Mammary epithelial cell (primary cell): ENCODE measurements around the gene PRCD.

ENCODE experiments used
- CTCF ChIP-seq, 2 donors: IDR thresholded peaks in 1 of 2; conservative IDR thresholded peaks in 1 of 2; 2 replicates each; pipeline ENCODE4 v1.5.1; 2011 to 2012; ENCODE audit warnings: inconsistent platforms in 2 of 2, low read length in 2 of 2, mild to moderate bottlenecking in 2 of 2, control low read depth in 1 of 2, low read depth in 1 of 2; ENCODE audit not compliant: insufficient read depth in 1 of 2; ENCODE audit errors: extremely low read depth in 1 of 2
- EZH2 ChIP-seq: IDR thresholded peaks from 2 replicates; pipeline ENCODE4 v1.6.1; 2012; ENCODE audit warnings: low read length, inconsistent platforms, borderline replicate concordance

DNA sequence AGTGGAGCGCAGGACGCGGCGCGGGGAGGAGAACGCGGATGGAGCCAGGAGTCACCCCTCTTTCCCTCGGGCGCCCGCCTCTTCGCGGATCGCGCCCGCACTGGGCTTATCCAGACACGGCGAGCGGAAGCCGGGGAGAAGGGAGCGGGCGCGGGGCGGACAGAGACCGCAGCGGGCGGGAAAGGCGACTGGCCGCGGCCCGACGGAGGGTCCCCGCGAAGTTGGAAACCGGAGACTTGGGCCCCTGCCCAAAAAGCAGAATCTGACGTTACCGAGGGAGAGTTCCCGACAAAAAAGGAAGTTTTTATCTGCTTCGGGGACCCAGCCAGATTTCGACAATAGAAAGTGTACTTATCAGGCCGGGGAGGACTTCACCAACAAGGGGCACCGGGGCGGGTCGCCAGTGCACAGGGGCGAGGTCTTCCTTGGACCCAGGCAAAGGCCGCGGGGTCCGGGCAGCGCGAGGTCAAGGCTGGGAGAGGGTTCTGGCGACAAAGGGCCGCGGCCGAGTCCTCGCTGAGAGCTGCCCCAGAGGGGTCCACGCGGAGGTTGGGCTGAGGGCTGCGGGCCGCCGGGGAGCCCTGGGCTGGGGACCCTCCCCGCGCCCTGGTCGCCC is 45.3 kb downstream of the PRCD start:
- no peak for TF ChIP-seq CTCF (conservative IDR thresholded peaks at IDR 0.05 in 1 of 2, IDR thresholded peaks at IDR 0.05 in 1 of 2; ENCODE audit: extremely low read depth in 1 of 2, insufficient read depth in 1 of 2, low read depth in 1 of 2, low read length in 2 of 2)
- no peak for TF ChIP-seq EZH2
